Measurements from ENCODE around the gene MICAL2. TPM values are rescaled to one million over a fixed set of nuclear protein-coding genes. Genes with fewer than 3 reads are reported as not detected.

Gene MICAL2
- total RNA-seq, 1 experiment from 2014 or later, result 191 TPM

DNA sequence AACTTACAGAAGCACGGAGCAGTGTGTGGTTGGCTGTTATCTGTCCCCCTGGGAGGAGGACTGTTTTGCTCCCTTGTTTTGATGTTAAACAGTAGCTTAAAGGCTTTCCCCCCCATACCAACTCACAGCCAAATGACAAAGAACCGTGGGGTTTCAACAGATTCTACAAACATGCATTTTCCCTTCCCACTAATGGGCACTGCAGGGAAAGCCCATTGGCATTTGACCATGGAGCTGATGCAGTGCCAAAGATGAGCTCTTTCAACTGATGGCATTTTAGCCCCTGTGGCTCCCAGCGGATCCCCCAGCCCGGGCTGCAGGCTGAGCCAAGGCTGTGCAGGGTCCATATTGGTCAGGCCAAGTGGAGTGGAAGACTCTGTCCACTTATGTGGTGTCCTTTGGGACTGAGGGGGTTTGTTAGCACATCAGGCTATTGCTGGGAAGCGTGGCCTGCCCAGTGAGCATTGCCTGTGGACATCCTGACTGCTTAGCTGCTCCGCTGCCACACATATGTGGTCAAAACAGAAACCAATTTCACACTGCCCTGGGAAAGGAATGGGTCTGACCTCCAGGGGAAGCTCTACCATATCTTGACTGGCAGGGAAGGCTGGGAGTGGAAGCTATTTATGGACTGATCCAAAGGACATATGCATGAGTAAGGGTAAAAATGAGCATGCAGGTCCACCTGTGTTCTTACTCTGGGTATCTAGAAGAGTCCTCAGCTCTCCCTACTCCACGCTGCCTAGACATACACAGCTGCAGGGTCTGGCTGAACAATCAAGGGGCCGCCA, 150.5 kb downstream of the MICAL2 start:
- Mint-ChIP-seq H3K27ac (ENCODE audit: unreplicated experiment) (no peak overlapping the region), H3K36me3 (ENCODE audit: insufficient read depth, unreplicated experiment) (peaks cover 34% of the 10 kb centered on the region), H3K4me1 (ENCODE audit: low read depth, unreplicated experiment) (peaks cover 22% of the 10 kb centered on the region), H3K4me3 (ENCODE audit: low read depth, unreplicated experiment) (no peak overlapping the region), H3K9me3 (ENCODE audit: low read depth, unreplicated experiment) (no peaks in the 10 kb centered on the region), H3K27me3 (ENCODE audit: unreplicated experiment) (no peaks in the 10 kb centered on the region)
- TF ChIP-seq, protein P1, sequence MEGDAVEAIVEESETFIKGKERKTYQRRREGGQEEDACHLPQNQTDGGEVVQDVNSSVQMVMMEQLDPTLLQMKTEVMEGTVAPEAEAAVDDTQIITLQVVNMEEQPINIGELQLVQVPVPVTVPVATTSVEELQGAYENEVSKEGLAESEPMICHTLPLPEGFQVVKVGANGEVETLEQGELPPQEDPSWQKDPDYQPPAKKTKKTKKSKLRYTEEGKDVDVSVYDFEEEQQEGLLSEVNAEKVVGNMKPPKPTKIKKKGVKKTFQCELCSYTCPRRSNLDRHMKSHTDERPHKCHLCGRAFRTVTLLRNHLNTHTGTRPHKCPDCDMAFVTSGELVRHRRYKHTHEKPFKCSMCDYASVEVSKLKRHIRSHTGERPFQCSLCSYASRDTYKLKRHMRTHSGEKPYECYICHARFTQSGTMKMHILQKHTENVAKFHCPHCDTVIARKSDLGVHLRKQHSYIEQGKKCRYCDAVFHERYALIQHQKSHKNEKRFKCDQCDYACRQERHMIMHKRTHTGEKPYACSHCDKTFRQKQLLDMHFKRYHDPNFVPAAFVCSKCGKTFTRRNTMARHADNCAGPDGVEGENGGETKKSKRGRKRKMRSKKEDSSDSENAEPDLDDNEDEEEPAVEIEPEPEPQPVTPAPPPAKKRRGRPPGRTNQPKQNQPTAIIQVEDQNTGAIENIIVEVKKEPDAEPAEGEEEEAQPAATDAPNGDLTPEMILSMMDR (IDR thresholded peaks at IDR 0.05; ENCODE audit: unreplicated experiment), result no peak
- CTCF ChIA-PET, result no interaction called here
- no TSS peak for BruUV-seq (replicated peaks)
- intact Hi-C loops (cut with micrococcal nuclease; ENCODE audit: unreplicated experiment), result no loop called here
- no peak for DNase-seq

DNA sequence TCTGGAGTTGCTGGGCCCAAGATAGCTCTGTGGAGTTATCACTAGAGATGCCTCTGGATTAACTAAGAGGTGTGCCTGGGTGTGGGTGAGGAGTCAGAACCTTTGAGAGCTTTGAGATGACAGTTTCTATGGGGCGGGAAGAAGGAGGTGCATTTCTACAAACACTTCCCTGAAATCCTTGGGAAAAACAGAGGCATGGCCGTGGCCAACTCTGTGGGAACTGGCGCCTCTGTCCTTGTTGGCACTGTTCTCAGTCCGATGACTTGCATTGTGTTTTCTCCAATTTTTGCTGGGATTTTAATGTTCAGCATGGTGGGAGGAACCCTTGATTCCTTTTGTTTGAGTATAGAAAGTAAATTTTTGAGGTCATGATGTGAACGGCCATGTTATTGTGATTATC, 151.2 kb downstream of the MICAL2 start:
- no peak overlapping the region for H3K27ac Mint-ChIP-seq (ENCODE audit: unreplicated experiment)
- H3K36me3 Mint-ChIP-seq (ENCODE audit: insufficient read depth, unreplicated experiment), result peaks cover 34% of the 10 kb centered on the region
- peaks cover 22% of the 10 kb centered on the region for H3K4me1 Mint-ChIP-seq (ENCODE audit: low read depth, unreplicated experiment)
- CTCF ChIA-PET, result no interaction called here
- intact Hi-C loops (cut with micrococcal nuclease; ENCODE audit: unreplicated experiment), result no loop called here
- H3K27me3 Mint-ChIP-seq (ENCODE audit: unreplicated experiment), result no peaks in the 10 kb centered on the region
- no TSS peak for BruUV-seq (replicated peaks)
- no peaks in the 10 kb centered on the region for H3K9me3 Mint-ChIP-seq (ENCODE audit: low read depth, unreplicated experiment)
- no peak overlapping the region for H3K4me3 Mint-ChIP-seq (ENCODE audit: low read depth, unreplicated experiment)
- TF ChIP-seq, protein P1 (IDR thresholded peaks at IDR 0.05; ENCODE audit: unreplicated experiment), result no peak
- no peak for DNase-seq

DNA sequence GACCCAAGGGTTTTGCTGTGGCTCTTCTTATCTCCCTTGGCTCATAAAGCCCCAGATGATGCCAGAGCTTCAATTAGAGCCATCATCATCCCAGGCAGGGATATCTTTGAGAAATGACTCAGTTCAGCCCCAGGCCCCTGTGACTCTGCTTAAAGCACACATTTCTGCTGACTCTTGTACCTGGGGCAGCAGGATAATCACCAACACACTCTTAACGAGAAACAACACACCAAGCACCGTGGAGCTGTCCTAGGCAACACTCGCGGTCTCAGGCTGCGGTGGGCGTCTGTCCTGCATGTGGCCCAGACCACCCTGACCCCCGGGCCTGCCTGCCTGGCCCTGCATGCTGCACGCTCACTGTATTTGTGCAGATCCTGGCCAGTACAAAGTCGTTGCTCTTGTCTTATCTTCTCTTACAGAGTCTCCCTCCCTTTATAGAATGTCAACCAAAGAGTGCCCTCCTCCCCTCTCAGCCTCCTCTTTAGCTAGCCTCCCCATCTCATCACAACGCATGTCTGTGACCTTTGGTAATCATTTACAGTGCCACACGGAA, 152.8 kb downstream of the MICAL2 start:
- Mint-ChIP-seq H3K27me3 (ENCODE audit: unreplicated experiment) (no peaks in the 10 kb centered on the region), H3K4me1 (ENCODE audit: low read depth, unreplicated experiment) (peaks cover 18% of the 10 kb centered on the region), H3K27ac (ENCODE audit: unreplicated experiment) (no peak overlapping the region), H3K9me3 (ENCODE audit: low read depth, unreplicated experiment) (no peaks in the 10 kb centered on the region), H3K36me3 (ENCODE audit: insufficient read depth, unreplicated experiment) (peaks cover 30% of the 10 kb centered on the region), H3K4me3 (ENCODE audit: low read depth, unreplicated experiment) (no peak overlapping the region)
- intact Hi-C loops (cut with micrococcal nuclease; ENCODE audit: unreplicated experiment), result no loop called here
- DNase-seq, result no peak
- BruUV-seq (replicated peaks), result TSS peak; percentile 29
- TF ChIP-seq, protein P1 (IDR thresholded peaks at IDR 0.05; ENCODE audit: unreplicated experiment), result no peak
- CTCF ChIA-PET, result no interaction called here

DNA sequence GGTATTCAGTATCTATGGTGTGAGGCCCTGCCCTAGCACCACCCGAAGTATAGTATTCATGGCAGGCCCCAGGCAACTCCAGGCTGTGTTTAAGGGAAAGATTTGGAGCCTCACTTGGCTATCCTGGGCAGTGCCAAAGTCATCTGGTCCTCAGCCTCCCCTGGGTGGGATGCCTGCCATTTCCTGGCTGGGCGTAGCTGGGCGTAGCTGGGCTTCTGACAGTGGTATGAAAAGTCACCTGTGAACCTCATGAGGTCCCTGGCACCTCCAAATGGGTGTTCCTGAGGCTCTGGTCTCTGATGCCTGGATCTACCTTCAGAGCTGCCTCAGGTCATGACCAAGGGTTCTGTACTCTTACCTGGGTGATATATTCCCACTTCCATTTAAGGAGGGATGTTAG, 154.0 kb downstream of the MICAL2 start:
- H3K4me1 Mint-ChIP-seq (ENCODE audit: low read depth, unreplicated experiment), result peaks cover 7% of the 10 kb centered on the region
- H3K27me3 Mint-ChIP-seq (ENCODE audit: unreplicated experiment), result no peaks in the 10 kb centered on the region
- H3K4me3 Mint-ChIP-seq (ENCODE audit: low read depth, unreplicated experiment), result no peak overlapping the region
- no peaks in the 10 kb centered on the region for H3K9me3 Mint-ChIP-seq (ENCODE audit: low read depth, unreplicated experiment)
- no TSS peak for BruUV-seq (replicated peaks)
- no peak overlapping the region for H3K27ac Mint-ChIP-seq (ENCODE audit: unreplicated experiment)
- TF ChIP-seq, protein P1 (IDR thresholded peaks at IDR 0.05; ENCODE audit: unreplicated experiment), result no peak
- DNase-seq, result no peak
- intact Hi-C loops (cut with micrococcal nuclease; ENCODE audit: unreplicated experiment), result no loop called here
- CTCF ChIA-PET, result no interaction called here
- peaks cover 19% of the 10 kb centered on the region for H3K36me3 Mint-ChIP-seq (ENCODE audit: insufficient read depth, unreplicated experiment)
